HAP-1 (cell line): Measurements from ENCODE around the gene LPIN1.
A peak's percentile ranks its signal among the peaks of the same experiment; 100 is the strongest.

Source experiments
- DNase-seq, 2 experiments: peaks; one replicate each; pipeline ENCODE4 v3.0.0-alpha.2; 2016 to 2020; ENCODE audit warnings: low spot score in 2 of 2
- H3K27me3 ChIP-seq: fragments of 250-450 bp; sonication (Bioruptor Pico); 2 replicates; pipeline ENCODE4 v1.5.1; 2020; ENCODE audit warnings: low read depth, mild to moderate bottlenecking, moderate library complexity
- H3K36me3 ChIP-seq: fragments of 250-450 bp; sonication (Bioruptor Pico); replicated peaks from 2 replicates; pipeline ENCODE4 v1.5.1; 2020; ENCODE audit warnings: mild to moderate bottlenecking
- H3K4me1 ChIP-seq: fragments of 250-450 bp; sonication (Bioruptor Pico); 2 replicates; pipeline ENCODE4 v1.5.1; 2020; ENCODE audit warnings: mild to moderate bottlenecking
- H3K4me3 ChIP-seq: fragments of 250-450 bp; sonication (Bioruptor Pico); 2 replicates; pipeline ENCODE4 v1.5.1; 2020; ENCODE audit warnings: mild to moderate bottlenecking, moderate library complexity
- H3K9me3 ChIP-seq: fragments of 250-450 bp; sonication (Bioruptor Pico); 2 replicates; pipeline ENCODE4 v1.5.1; 2020; ENCODE audit warnings: mild to moderate bottlenecking, moderate library complexity
- in situ Hi-C: fragments of 300-500 bp; cut with MboI; formaldehyde crosslinking; loops from 3 replicates; pipeline ENCODE4 v1.14.3; 2020; ENCODE audit warnings: low sequenced_read_pairs, inconsistent platforms, mixed read lengths

The LPIN1 gene

DNA sequence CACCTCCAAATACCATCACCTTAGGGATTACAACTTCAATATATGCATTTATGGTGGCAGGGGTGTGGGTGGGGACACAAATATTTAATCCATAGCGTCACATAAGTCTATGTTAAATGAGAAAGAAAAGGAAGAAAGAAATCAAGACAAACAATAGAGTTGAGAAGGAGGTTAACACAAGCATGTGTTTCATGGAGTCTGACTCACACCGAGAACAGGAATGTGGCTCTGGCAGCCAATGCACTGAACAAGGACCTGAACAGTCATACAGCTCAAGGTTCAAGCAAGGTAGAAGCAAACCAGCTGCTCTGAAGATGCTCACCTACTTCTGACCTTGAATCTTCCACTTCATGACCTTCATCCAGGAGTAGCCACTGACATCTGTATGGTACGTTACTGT lies 36.2 kb upstream of the LPIN1 start:
- H3K9me3 ChIP-seq: no peaks in the 10 kb centered on the region
- in situ Hi-C loops: no loop called here
- no peak for DNase-seq

DNA sequence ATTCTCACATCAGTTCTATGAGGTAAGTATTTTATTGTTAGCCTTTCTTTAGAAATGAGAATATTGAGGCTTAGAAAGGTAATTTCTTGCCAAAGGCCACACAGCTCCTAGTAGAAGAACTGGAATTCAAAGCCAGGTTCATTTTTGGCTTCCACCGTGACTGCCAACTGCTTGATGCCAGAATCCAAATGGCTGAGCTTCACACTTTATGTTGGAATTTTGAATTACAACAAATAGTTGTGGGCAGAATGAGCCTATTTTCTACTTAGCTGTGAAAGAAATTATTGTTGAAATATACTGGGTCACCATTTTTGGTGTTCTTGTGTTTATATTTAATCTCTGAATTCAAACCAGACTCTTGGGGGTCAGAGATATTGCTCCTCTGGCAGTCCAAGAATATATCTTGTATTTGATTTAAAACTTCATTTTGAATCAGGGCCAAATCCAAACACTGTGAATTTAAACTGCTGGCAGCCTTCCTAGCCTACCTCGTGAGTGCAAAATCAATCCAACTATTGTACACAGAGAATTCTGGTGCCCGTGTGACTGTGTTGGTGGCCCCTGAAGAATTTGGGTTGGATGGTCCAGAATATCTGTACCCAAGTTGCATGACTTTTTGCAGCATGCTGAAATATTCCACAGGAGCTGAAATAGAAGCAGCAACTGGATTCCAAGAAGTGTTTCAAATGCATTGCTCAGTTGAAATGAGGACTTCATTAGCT lies 35.6 kb upstream of the LPIN1 start:
- H3K4me3 ChIP-seq: no peak overlapping the region
- in situ Hi-C loops: no loop called here
- no peak for DNase-seq

More for the DNA sequence above, 36.2 kb upstream of the LPIN1 start:
- no peaks in the 10 kb centered on the region for H3K36me3 ChIP-seq
- H3K4me3 ChIP-seq: no peak overlapping the region
- no peaks in the 10 kb centered on the region for H3K4me1 ChIP-seq
- H3K27me3 ChIP-seq: no peaks in the 10 kb centered on the region

DNA sequence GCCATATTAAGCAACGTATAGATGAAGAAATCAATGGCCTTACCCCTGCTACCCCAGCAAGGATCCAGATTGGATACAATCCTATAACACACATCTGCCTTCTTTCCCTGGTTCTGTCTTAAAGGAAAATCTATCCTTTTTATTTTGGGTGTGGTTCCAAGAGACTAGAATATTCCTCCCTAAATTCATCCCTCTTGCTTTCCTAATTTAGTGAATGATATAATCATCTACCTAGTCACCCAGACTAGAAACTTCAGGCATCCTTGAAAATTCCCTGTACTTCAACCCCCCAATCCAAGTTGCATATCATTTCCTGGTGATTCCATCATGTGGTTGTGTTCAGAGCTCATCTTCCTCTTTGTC lies 35.1 kb upstream of the LPIN1 start:
- no peak for DNase-seq
- Histone ChIP-seq H3K4me1 (no peaks in the 10 kb centered on the region), H3K9me3 (no peaks in the 10 kb centered on the region), H3K36me3 (no peaks in the 10 kb centered on the region), H3K27me3 (no peaks in the 10 kb centered on the region), H3K4me3 (no peak overlapping the region)
- in situ Hi-C loops: no loop called here

More for the DNA sequence above, 35.6 kb upstream of the LPIN1 start:
- H3K9me3 ChIP-seq: no peaks in the 10 kb centered on the region
- no peaks in the 10 kb centered on the region for H3K4me1 ChIP-seq
- H3K27me3 ChIP-seq: no peaks in the 10 kb centered on the region
- H3K36me3 ChIP-seq: no peaks in the 10 kb centered on the region

DNA sequence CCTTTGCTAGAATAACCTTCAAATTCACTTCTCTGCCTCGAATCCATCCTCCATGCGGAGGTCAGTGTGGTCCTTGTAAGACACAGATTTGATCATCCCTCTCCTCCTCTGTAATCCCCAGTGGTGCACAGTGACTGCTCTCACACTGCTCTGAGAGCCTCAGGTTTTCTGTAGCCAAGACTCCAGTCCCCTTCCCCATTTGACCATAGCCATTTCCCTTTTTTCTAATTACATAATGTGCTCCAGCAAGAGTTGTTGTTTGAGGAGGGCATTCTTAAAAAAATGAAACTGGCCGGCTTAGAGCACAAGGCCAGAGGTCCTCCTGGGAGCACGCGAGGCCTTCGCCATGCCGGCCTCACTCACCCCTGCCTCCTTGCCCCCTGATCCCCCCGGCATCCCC lies 34.7 kb upstream of the LPIN1 start:
- Histone ChIP-seq H3K4me1 (no peaks in the 10 kb centered on the region), H3K4me3 (no peak overlapping the region), H3K9me3 (no peaks in the 10 kb centered on the region), H3K27me3 (no peaks in the 10 kb centered on the region), H3K36me3 (no peaks in the 10 kb centered on the region)
- in situ Hi-C loops: no loop called here
- no peak for DNase-seq

DNA sequence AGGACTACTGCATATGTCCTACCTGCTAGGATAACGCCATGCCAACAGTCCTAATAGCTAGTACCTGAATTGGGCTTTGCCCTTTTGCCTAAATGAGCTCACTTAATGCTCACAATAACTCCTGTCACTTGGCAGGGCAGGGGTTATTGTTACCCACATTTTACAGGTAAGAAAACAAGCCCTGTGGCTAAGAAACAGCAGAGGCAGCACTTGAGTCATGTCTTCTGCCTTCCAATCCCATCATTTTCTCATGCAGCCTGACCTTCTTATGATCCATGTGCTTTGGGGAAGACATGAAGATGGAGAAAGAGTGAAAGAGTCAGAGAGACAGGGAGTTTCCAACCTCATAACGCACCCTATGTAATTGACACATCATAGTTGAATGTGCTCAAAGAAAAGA lies 33.6 kb upstream of the LPIN1 start:
- in situ Hi-C loops: no loop called here
- H3K4me1 ChIP-seq: no peaks in the 10 kb centered on the region
- no peak for DNase-seq
- no peaks in the 10 kb centered on the region; the same call in 1 of the 2 replicates for H3K27me3 ChIP-seq
- no peak overlapping the region for H3K4me3 ChIP-seq
- H3K9me3 ChIP-seq: no peaks in the 10 kb centered on the region
- no peaks in the 10 kb centered on the region for H3K36me3 ChIP-seq

DNA sequence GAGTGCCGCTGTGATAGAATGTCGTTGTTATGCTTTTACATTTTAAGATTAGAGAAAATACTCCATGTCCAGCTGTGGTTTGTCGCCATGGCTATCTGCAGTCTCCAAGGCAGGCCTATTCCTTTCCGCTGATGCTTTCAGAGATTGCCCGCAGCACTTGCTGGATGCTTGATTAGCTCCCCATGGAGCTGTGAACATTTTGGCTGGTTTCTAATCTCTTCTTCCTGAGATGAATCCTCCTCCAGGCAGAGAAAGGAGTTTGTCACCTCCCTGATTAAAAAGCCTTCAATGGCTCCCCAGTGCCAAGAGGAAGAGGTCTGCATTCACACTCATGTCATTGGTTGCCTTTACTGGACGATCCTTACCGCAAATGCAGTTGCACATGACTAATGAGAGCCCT lies 32.6 kb upstream of the LPIN1 start:
- H3K4me3 ChIP-seq: no peak overlapping the region
- no peaks in the 10 kb centered on the region for H3K4me1 ChIP-seq
- H3K27me3 ChIP-seq: peaks cover 6% of the 10 kb centered on the region
- no peak for DNase-seq
- in situ Hi-C loops: no loop called here
- H3K36me3 ChIP-seq: no peaks in the 10 kb centered on the region
- H3K9me3 ChIP-seq: no peaks in the 10 kb centered on the region

DNA sequence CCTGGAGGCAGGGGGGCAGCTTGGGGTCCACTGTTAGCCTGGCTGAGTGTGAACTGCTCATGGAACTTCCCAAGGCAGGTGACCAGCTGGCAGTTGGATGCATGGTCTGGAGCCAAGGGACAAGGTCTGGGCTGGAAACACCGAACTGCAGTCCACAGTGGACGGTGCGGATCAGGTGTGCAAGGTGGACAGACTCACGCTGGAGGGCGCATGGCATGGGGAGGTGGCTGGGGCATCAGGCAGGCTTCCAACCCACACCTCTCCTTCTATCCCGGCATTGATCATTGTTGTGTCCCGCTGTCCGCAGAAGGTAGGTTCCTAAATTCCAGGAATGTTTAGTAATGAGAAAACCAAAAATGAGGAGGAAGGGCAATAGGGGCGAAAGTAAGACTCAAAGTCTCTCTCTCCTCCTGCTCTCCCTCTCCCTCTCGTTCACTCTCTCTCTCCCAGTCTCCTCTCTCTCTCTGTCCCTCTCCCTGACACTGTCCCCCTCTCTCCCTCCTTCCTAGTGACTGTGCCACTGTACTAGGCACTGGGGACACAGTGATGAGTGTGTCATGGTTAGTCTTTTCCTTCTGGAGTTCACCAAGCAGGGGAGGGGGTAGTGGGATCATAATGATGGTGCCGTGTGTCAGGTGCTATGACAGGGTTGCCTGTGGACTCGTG lies 30.3 kb upstream of the LPIN1 start:
- in situ Hi-C loops: no loop called here
- H3K4me3 ChIP-seq: no peak overlapping the region
- no peaks in the 10 kb centered on the region for H3K9me3 ChIP-seq
- peaks cover 8% of the 10 kb centered on the region for H3K27me3 ChIP-seq
- no peak for DNase-seq
- peaks cover 6% of the 10 kb centered on the region for H3K4me1 ChIP-seq
- H3K36me3 ChIP-seq: no peaks in the 10 kb centered on the region

DNA sequence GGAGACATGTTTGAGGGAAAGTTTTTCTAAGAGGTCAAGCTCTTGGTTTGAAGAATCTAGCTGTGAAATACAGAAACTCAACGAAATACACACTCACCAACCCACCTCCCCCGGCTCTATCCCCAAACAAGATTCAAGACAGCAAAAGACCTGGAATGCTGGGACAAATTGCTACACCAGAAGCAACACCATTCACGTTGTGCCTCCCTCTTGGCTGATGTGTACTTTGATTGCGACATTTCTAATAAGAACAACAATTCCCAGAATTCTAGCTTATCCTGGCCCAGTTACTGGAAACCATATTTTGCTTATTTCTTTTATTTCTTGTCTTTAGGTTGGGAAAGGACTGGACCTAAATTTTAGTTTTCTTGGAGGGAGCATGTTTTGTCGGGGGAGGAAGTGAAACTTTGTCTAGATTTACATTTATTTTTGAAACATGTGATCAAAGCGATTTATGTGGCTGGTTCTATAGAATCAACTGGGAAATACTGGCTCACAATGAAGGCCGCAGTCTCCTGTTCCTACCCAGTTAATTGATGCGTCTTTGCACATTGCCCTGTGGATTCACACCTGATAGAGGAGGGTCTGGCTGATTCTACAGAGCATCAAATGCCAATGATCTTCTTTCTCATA lies 29.6 kb upstream of the LPIN1 start:
- in situ Hi-C loops: no loop called here

DNA sequence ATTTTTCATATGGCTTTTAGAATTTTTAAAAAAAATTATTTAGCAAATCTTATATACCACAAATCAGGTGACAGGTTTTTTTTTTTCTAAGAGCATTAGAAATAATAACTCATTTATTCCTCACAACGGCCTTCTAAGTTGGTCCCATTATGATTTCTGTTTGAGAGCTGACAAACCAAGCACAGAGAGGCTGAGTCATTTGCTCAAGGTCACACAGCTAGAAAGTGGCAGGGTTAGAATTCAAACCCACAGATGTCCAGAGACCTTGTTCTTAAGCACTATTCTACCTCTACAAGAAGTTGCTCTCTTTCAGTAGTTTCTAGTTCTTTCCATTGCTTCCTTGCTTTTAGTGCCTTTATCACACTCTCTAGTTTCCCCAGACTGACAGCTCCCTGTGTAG lies 28.8 kb upstream of the LPIN1 start:
- Histone ChIP-seq H3K4me1 (peaks cover 9% of the 10 kb centered on the region), H3K4me3 (no peak overlapping the region), H3K9me3 (no peaks in the 10 kb centered on the region), H3K36me3 (no peaks in the 10 kb centered on the region), H3K27me3 (peaks cover 8% of the 10 kb centered on the region)
- no peak for DNase-seq
- in situ Hi-C loops: no loop called here

More for the DNA sequence above, 29.6 kb upstream of the LPIN1 start:
- Histone ChIP-seq H3K27me3 (peaks cover 8% of the 10 kb centered on the region), H3K36me3 (no peaks in the 10 kb centered on the region), H3K4me1 (peaks cover 6% of the 10 kb centered on the region), H3K9me3 (no peaks in the 10 kb centered on the region), H3K4me3 (no peak overlapping the region)
- DNase-seq: no peak

DNA sequence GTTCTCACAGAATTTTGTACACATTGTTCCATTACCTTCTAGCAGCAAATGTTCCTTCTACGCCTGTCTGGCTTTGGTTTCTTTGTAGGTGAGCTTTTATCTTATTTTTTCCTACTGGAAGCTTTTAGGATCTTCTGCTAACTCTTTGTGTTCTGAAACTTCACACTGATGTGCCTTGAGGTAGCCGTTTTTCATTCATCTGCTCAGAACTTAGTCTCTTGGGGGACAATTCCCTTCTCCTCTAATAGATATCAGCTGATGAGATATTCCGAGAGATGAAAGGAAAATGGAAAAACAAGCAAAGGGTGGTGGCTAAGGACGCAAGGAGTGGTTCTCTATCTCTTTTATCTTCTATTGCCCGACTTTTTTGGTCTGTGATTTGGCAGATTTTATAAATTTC lies 27.8 kb upstream of the LPIN1 start:
- Histone ChIP-seq H3K4me1 (peaks cover 13% of the 10 kb centered on the region), H3K36me3 (no peaks in the 10 kb centered on the region), H3K4me3 (no peak overlapping the region), H3K27me3 (peaks cover 8% of the 10 kb centered on the region), H3K9me3 (no peaks in the 10 kb centered on the region)
- DNase-seq: no peak
- in situ Hi-C loops: no loop called here

DNA sequence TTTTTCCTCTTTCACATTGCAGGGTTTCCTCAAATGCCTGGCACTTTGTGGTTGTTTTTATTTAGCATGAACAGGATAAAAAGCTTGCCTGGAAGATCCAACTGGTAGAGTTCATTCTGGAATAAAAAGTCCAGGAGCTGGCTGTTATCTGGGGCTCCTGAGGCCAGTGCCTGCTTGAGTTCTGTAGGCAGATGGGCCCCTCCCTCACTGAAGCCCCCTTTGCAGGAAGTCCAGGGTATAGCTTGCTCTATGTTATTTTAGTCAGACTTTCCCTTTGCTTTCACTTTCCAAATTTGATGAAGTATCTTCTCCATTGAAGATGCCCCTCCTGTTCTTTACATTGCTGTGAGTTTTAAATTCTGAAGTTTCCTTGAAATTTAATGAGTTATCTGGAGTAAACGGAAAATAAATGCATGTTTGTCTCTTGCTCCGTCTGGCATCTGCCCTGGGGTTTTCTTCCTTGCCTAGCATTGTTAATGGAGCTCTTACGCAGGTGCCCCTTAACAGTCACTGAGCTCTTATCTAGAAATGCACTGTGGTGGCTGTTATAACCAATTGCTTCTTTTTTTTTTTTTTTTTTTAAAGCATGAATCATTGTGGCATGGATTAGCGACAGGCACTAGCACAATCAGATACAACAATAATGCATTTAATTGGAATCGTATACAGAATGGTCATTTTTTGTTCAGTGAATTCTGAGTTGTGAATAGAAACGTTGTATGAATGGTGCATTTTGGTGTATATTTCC lies 27.0 kb upstream of the LPIN1 start:
- in situ Hi-C loops: no loop called here
- Histone ChIP-seq H3K36me3 (no peaks in the 10 kb centered on the region), H3K4me1 (peaks cover 13% of the 10 kb centered on the region), H3K4me3 (no peak overlapping the region), H3K9me3 (no peaks in the 10 kb centered on the region), H3K27me3 (peaks cover 8% of the 10 kb centered on the region)
- peak in 1 of 2 experiments; percentile 43 for DNase-seq

DNA sequence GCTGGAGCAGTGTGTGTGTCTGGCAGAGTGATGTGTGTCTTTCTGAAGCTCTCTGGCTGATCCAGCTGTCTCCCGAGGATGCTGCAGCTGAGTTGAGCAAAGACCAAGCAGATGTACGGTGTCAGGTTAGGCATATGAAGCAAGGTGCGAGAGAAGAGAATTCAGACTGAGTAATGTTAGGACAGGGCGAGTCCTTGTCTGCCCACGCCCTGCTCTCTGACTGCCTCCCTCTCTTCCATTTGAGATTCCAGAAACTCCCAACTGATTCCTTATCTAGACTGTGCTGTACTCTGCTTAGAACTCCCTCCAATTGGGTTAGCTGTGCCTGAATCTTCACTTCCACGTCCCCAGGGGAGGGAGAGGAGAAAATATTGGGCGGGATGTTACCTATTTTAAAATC lies 25.7 kb upstream of the LPIN1 start:
- Histone ChIP-seq H3K9me3 (no peaks in the 10 kb centered on the region), H3K4me3 (no peak overlapping the region), H3K4me1 (peaks cover 13% of the 10 kb centered on the region), H3K36me3 (no peaks in the 10 kb centered on the region), H3K27me3 (peaks cover 8% of the 10 kb centered on the region)
- DNase-seq: no peak
- in situ Hi-C loops: no loop called here

DNA sequence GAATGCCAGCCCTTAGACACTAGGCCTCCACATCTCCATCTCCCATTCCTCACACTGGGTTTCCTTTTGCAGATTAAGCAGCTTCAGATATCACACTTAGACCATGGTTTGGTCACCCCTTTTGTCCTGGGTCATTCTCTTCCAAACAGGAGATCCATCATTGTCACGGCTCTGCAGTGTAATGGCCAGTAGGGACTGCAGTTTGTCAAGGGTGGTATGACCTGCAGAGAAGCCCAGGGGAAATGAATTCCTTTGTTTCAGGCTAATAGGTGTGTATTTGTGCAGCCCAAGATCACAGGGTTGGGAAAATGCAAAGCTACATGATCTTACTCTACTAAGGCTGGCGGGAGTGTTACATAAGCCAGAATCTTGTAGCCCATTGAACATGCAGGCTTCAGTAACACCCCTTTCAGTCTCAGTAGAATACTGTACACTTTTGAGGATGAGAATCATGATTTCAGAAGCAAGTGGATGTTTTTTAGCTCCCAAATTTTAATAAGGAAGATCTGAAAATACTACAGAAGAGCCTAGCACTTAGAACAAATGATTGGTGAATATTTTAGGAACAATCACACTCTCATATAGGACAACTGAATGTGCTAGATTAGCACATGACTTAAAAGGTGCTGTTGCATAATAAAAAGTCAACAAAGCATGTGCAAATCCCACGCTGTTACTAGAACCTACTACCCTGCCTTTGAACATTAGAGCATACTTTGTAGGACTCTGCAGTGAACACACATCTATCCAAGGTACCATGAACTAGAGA lies 24.0 kb upstream of the LPIN1 start:
- peaks cover 13% of the 10 kb centered on the region for H3K4me1 ChIP-seq
- no peaks in the 10 kb centered on the region for H3K36me3 ChIP-seq
- no peaks in the 10 kb centered on the region for H3K9me3 ChIP-seq
- peaks cover 8% of the 10 kb centered on the region for H3K27me3 ChIP-seq
- in situ Hi-C loops: no loop called here
- DNase-seq: no peak
- H3K4me3 ChIP-seq: no peak overlapping the region
